ENCODE data around the gene IDUA.

The IDUA gene

DNA sequence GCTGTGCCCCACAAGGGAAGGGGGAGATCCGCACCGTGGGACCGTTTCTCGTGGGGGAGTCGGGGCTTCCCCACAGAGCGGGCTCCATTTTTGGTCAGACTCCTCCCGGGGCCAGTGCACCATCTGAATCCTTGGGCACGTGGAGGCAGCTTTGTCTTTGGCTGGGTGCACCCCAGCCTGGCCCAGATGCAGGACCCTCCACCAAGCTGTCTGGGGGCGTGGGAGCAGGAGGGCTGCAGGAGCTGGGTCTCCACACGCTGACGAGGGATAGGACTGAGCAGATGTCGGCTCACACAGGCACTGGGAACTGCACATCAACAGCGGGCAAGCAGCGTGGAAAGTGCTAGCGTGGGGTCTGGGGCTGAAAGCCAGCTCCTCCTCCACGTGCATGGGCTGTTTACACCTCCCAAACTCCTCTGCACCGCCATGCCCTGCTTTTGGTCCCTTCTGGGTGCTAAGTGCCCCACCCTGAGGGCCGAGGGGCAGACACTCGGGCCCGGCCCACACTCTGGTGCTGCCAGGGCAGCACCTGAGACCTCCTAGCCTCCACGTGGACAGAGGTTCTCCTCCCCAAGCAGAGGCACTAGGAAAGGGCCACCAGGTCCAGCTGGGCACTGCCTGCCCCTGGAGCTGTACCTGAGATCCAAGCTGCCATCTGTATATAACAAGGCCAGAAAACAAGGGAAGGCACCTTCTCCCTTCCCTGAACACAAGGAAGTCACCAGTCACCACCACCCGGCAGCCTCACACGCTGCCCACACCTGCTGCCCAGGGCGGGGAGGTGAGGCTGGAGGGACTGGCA, 27.3 kb upstream of the IDUA start:
- no peaks in the 10 kb centered on the region for H4K20me1 ChIP-seq (ENCODE audit: insufficient read depth, low read length)
- H3K79me2 ChIP-seq (ENCODE audit: low read length), result no peaks in the 10 kb centered on the region
- no peak overlapping the region for H2AFZ ChIP-seq (ENCODE audit: low read length)
- no peaks in the 10 kb centered on the region for H3K9me2 ChIP-seq (replicated peaks; ENCODE audit: insufficient read depth, low read length)
- no peaks in the 10 kb centered on the region for H3F3A ChIP-seq (ENCODE audit: insufficient read depth, low read length)
- no peak overlapping the region for H3K27ac ChIP-seq (ENCODE audit: low read length)
- H3K36me3 ChIP-seq (replicated peaks; ENCODE audit: insufficient read depth, low read length), result no peaks in the 10 kb centered on the region
- DNase-seq, result no peak
- TF ChIP-seq, protein P1, sequence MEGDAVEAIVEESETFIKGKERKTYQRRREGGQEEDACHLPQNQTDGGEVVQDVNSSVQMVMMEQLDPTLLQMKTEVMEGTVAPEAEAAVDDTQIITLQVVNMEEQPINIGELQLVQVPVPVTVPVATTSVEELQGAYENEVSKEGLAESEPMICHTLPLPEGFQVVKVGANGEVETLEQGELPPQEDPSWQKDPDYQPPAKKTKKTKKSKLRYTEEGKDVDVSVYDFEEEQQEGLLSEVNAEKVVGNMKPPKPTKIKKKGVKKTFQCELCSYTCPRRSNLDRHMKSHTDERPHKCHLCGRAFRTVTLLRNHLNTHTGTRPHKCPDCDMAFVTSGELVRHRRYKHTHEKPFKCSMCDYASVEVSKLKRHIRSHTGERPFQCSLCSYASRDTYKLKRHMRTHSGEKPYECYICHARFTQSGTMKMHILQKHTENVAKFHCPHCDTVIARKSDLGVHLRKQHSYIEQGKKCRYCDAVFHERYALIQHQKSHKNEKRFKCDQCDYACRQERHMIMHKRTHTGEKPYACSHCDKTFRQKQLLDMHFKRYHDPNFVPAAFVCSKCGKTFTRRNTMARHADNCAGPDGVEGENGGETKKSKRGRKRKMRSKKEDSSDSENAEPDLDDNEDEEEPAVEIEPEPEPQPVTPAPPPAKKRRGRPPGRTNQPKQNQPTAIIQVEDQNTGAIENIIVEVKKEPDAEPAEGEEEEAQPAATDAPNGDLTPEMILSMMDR (IDR thresholded peaks at IDR 0.05; ENCODE audit: low read length), result no peak
- TF ChIP-seq EZH2phosphoT487 (IDR thresholded peaks at IDR 0.05; ENCODE audit: low read length) (no peak), EZH2 (optimal IDR thresholded peaks at IDR 0.05; ENCODE audit: low read depth, low read length) (no peak)
- no peak overlapping the region for H3K4me2 ChIP-seq (ENCODE audit: low read depth, low read length)
- no peaks in the 10 kb centered on the region for H3K4me1 ChIP-seq (ENCODE audit: low read length)
- H3K27me3 ChIP-seq (replicated peaks; ENCODE audit: insufficient read depth, low read length), result no peaks in the 10 kb centered on the region
- H3K9ac ChIP-seq (ENCODE audit: low read length), result no peak overlapping the region
- H3K4me3 ChIP-seq (ENCODE audit: low read length), result no peak overlapping the region
- H3K9me3 ChIP-seq (replicated peaks; ENCODE audit: insufficient read depth, low read length), result no peaks in the 10 kb centered on the region

DNA sequence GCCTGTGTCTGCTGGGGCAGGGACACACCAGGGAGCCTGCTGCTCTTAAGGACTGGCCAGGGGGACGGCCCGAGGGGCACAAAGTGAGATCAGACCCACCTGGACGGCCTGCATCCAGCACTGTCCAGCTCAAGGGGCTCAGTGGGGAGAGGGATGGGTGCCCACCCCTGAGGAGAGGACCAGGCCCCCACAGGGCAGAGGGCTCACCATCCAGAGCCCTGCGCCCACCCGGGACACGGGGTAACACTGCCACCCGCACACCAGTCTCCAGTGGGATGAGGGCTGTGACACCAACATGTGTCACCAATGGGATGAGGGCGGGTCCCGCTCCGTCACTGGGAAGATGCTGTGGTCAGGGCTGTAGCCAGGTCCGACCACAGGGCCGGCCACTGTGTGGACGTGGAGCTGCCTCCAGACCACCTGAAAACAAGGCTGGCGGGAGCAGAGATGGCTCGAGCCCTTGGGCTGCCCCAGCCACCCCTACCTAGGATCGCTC, 26.7 kb upstream of the IDUA start:
- no peaks in the 10 kb centered on the region for H3K36me3 ChIP-seq (replicated peaks; ENCODE audit: insufficient read depth, low read length)

DNA sequence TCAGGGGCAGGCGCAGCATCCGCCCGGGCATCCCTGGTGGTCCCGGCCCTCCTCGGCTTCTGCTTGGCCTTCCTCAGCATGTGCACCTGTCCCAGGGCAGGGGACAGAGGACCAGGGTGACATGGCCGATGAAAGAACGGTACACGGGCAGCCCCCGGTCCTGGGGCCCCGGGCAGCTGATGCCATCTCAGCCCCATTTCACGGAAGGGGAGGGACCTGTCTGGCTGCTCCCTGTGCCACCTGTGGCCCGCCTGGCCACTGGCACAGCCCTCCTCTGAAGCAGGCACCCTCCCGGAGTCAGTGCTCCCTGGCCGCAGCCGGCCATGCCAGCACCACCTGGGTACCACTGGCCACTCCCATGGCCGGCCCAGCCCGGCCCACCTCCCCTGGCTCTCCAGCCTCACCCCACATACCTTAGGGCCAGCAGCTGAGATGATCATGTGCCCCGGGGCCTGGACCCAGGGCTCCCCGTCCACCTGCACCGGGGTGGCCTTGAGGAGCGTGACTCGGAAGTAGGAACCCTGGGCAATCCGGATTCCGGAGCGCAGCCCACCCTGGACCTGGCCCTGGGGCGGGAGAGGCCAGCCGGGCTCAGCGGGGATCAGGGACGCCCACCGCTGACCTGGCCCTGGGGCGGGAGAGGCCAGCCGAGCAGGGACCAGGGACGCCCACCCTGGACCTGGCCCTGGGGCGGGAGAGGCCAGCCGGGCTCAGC, 26.1 kb upstream of the IDUA start:
- Histone ChIP-seq H3K4me1 (ENCODE audit: low read length) (no peaks in the 10 kb centered on the region), H3K36me3 (replicated peaks; ENCODE audit: insufficient read depth, low read length) (no peaks in the 10 kb centered on the region), H3K9ac (ENCODE audit: low read length) (no peak overlapping the region), H3K27me3 (replicated peaks; ENCODE audit: insufficient read depth, low read length) (no peaks in the 10 kb centered on the region), H4K20me1 (ENCODE audit: insufficient read depth, low read length) (no peaks in the 10 kb centered on the region), H3K4me2 (ENCODE audit: low read depth, low read length) (no peak overlapping the region), H2AFZ (ENCODE audit: low read length) (no peak overlapping the region), H3K9me2 (replicated peaks; ENCODE audit: insufficient read depth, low read length) (no peaks in the 10 kb centered on the region), H3K4me3 (ENCODE audit: low read length) (no peak overlapping the region), H3F3A (ENCODE audit: insufficient read depth, low read length) (no peaks in the 10 kb centered on the region), H3K9me3 (replicated peaks; ENCODE audit: insufficient read depth, low read length) (no peaks in the 10 kb centered on the region), H3K27ac (ENCODE audit: low read length) (no peak overlapping the region), H3K79me2 (ENCODE audit: low read length) (no peaks in the 10 kb centered on the region)
- DNase-seq, result no peak
- no peak for TF ChIP-seq EZH2phosphoT487 (IDR thresholded peaks at IDR 0.05; ENCODE audit: low read length)
- TF ChIP-seq, protein P1 (IDR thresholded peaks at IDR 0.05; ENCODE audit: low read length), result no peak
- TF ChIP-seq EZH2 (optimal IDR thresholded peaks at IDR 0.05; ENCODE audit: low read depth, low read length), result no peak

More for the DNA sequence above, 26.7 kb upstream of the IDUA start:
- Histone ChIP-seq H3K4me3 (ENCODE audit: low read length) (no peak overlapping the region), H4K20me1 (ENCODE audit: insufficient read depth, low read length) (no peaks in the 10 kb centered on the region), H3K4me2 (ENCODE audit: low read depth, low read length) (no peak overlapping the region), H3K9me2 (replicated peaks; ENCODE audit: insufficient read depth, low read length) (no peaks in the 10 kb centered on the region), H3K79me2 (ENCODE audit: low read length) (no peaks in the 10 kb centered on the region), H2AFZ (ENCODE audit: low read length) (no peak overlapping the region), H3K9ac (ENCODE audit: low read length) (no peak overlapping the region), H3K4me1 (ENCODE audit: low read length) (no peaks in the 10 kb centered on the region), H3K27ac (ENCODE audit: low read length) (no peak overlapping the region), H3F3A (ENCODE audit: insufficient read depth, low read length) (no peaks in the 10 kb centered on the region), H3K9me3 (replicated peaks; ENCODE audit: insufficient read depth, low read length) (no peaks in the 10 kb centered on the region), H3K27me3 (replicated peaks; ENCODE audit: insufficient read depth, low read length) (no peaks in the 10 kb centered on the region)
- TF ChIP-seq EZH2 (optimal IDR thresholded peaks at IDR 0.05; ENCODE audit: low read depth, low read length) (no peak), EZH2phosphoT487 (IDR thresholded peaks at IDR 0.05; ENCODE audit: low read length) (no peak)
- TF ChIP-seq, protein P1 (IDR thresholded peaks at IDR 0.05; ENCODE audit: low read length), result no peak
- no peak for DNase-seq
